CD14-positive monocyte (primary cell): Measurements from ENCODE around the gene MDGA2. TPM values are rescaled to one million over a fixed set of nuclear protein-coding genes. Genes with fewer than 3 reads are reported as not detected.

ENCODE experiments used
- DNase-seq, 3 donors: peaks; one replicate each; pipeline ENCODE4 v3.0.0-alpha.2; 2011 to 2022
- H2AFZ ChIP-seq: 2 replicates; pipeline ENCODE4 v1.6.0; 2012; ENCODE audit warnings: mild to moderate bottlenecking, low read depth, low read length, inconsistent platforms; ENCODE audit not compliant: insufficient read depth, poor library complexity, severe bottlenecking
- H3K27ac ChIP-seq, 2 donors: 1 replicate in 1 of 2; 2 replicates in 1 of 2; pipeline ENCODE4 v1.5.1; 2012 to 2013; ENCODE audit warnings: low read length in 2 of 2, control low read depth in 1 of 2, inconsistent platforms in 1 of 2, low read depth in 1 of 2, mild to moderate bottlenecking in 1 of 2
- H3K27me3 ChIP-seq, 2 donors: one replicate each; pipeline versions ENCODE4 v1.6.0 to v1.6.1; 2011 to 2013; ENCODE audit warnings: low read length in 2 of 2; ENCODE audit not compliant: control insufficient read depth in 2 of 2, insufficient read depth in 2 of 2
- H3K36me3 ChIP-seq, 2 donors: replicated peaks in 1 of 2; 1 replicate in 1 of 2; 2 replicates in 1 of 2; pipeline versions ENCODE4 v1.5.1 to v1.6.1; 2012 to 2013; ENCODE audit warnings: low read length in 2 of 2, control low read depth in 1 of 2, inconsistent platforms in 1 of 2, mild to moderate bottlenecking in 1 of 2; ENCODE audit not compliant: insufficient read depth in 2 of 2, control insufficient read depth in 1 of 2
- H3K4me1 ChIP-seq, 2 donors: 1 replicate in 1 of 2; 2 replicates in 1 of 2; pipeline versions ENCODE4 v1.5.1 to v1.6.1; 2012 to 2013; ENCODE audit warnings: low read length in 2 of 2, control low read depth in 1 of 2, inconsistent platforms in 1 of 2, mild to moderate bottlenecking in 1 of 2, moderate library complexity in 1 of 2; ENCODE audit not compliant: insufficient read depth in 2 of 2, control insufficient read depth in 1 of 2
- H3K4me2 ChIP-seq: replicated peaks from 2 replicates; pipeline ENCODE3; 2012; ENCODE audit warnings: low read length, moderate library complexity, mild to moderate bottlenecking; ENCODE audit not compliant: poor library complexity, severe bottlenecking; ENCODE audit errors: extremely low read depth
- H3K4me3 ChIP-seq, 3 experiments: fragments of 200-600 bp in 1 of 3; sonication (generic) in 1 of 3; replicated peaks in 1 of 3; 1 replicate in 2 of 3; 2 replicates in 1 of 3; pipeline ENCODE4 v1.5.1; 2011 to 2013; ENCODE audit warnings: low read length in 3 of 3, mild to moderate bottlenecking in 3 of 3, control low read depth in 2 of 3, low read depth in 2 of 3, inconsistent platforms in 1 of 3, moderate library complexity in 1 of 3
- H3K79me2 ChIP-seq: 2 replicates; pipeline ENCODE4 v1.6.0; 2012; ENCODE audit warnings: mild to moderate bottlenecking, control low read depth, inconsistent platforms, low read length, moderate library complexity; ENCODE audit not compliant: insufficient read depth
- H3K9ac ChIP-seq: 2 replicates; pipeline ENCODE4 v1.6.0; 2017; ENCODE audit warnings: low read length, mild to moderate bottlenecking; ENCODE audit not compliant: insufficient read depth, poor library complexity, severe bottlenecking
- H3K9me3 ChIP-seq, 2 donors: replicated peaks in 1 of 2; 1 replicate in 1 of 2; 2 replicates in 1 of 2; pipeline versions ENCODE4 v1.5.1 to v1.6.1; 2012 to 2013; ENCODE audit warnings: low read length in 2 of 2, control low read depth in 1 of 2; ENCODE audit not compliant: control insufficient read depth in 1 of 2, insufficient read depth in 1 of 2
- H4K20me1 ChIP-seq: 2 replicates; pipeline ENCODE4 v1.6.0; 2012; ENCODE audit warnings: mild to moderate bottlenecking, low read length, control low read depth, moderate library complexity; ENCODE audit not compliant: insufficient read depth
- H3K27ac Mint-ChIP-seq, 7 donors: one replicate each; pipeline ENCODE4 v1.8.0; 2020; ENCODE audit warnings: mild to moderate bottlenecking in 7 of 7, mixed read lengths in 7 of 7, moderate library complexity in 6 of 7, inconsistent platforms in 2 of 7
- H3K27me3 Mint-ChIP-seq, 3 donors: one replicate each; pipeline ENCODE4 v1.8.0; 2021 to 2022; ENCODE audit warnings: low read depth in 3 of 3, mild to moderate bottlenecking in 3 of 3, mixed read lengths in 3 of 3, moderate library complexity in 3 of 3, inconsistent platforms in 1 of 3
- H3K36me3 Mint-ChIP-seq, 2 donors: one replicate each; pipeline ENCODE4 v1.8.0; 2020; ENCODE audit warnings: mixed read lengths in 2 of 2, inconsistent platforms in 1 of 2, mild to moderate bottlenecking in 1 of 2
- H3K4me1 Mint-ChIP-seq: one replicate; pipeline ENCODE4 v1.8.0; 2020; ENCODE audit warnings: mild to moderate bottlenecking, mixed read lengths
- H3K4me3 Mint-ChIP-seq, 2 donors: one replicate each; pipeline ENCODE4 v1.8.0; 2020; ENCODE audit warnings: mild to moderate bottlenecking in 2 of 2, mixed read lengths in 2 of 2, moderate library complexity in 1 of 2
- H3K9me3 Mint-ChIP-seq, 7 donors: one replicate each; pipeline ENCODE4 v1.8.0; 2020 to 2022; ENCODE audit warnings: mixed read lengths in 7 of 7, mild to moderate bottlenecking in 6 of 7, moderate library complexity in 6 of 7, inconsistent platforms in 2 of 7
- CTCF ChIP-seq: fragments of 200-600 bp; IDR thresholded peaks from one replicate; pipeline ENCODE4 v1.8.0; 2022; ENCODE audit warnings: antibody characterized with exemption, mild to moderate bottlenecking
- WGBS: methylation state at CpG from one replicate; pipeline ENCODE4 v1.1.5; 2013; ENCODE audit warnings: missing lambda C conversion rate; ENCODE audit not compliant: insufficient coverage; 5-methylcytosine and 5-hydroxymethylcytosine counted together
- intact Hi-C, 2 donors: fragments of 100-400 bp; cut with micrococcal nuclease; formaldehyde crosslinking; loops; one replicate each; pipeline versions ENCODE4 v1.15.0 to v1.15.1; 2023
- polyA plus RNA-seq, 3 donors: library from polyadenylated mRNA; depleted of rRNA in 1 of 3; unstranded in 2 of 3; stranded (reverse) in 1 of 3; fragments of 300-500 nt in 2 of 3; fragments of >200 nt in 1 of 3; fragmentation: Illumina TruSeq in 2 of 3; gene quantifications; 1 replicate in 2 of 3; 2 replicates in 1 of 3; pipeline ENCODE4 v1.2.3, GENCODE V29; 2012 to 2021

The MDGA2 gene
- polyA plus RNA-seq, 3 donors, result not detected

GRCh38 chr14:47720281-47720680 lies 44.9 kb upstream of the MDGA2 start:
- H3K27me3 ChIP-seq, result no peaks in the 10 kb centered on the region
- no peaks in the 10 kb centered on the region for H3K4me1 ChIP-seq
- 92% methylated on average over 2 of the region's 4 CpGs for WGBS
- no peaks in the 10 kb centered on the region for H3K36me3 Mint-ChIP-seq
- H3K27me3 Mint-ChIP-seq, result peaks cover 1 to 5% (median 2%) of the 10 kb centered on the region in 3 donors
- H2AFZ ChIP-seq, result no peak overlapping the region
- no peak overlapping the region for H3K27ac Mint-ChIP-seq
- H3K36me3 ChIP-seq, result no peaks in the 10 kb centered on the region
- H3K4me3 ChIP-seq, result no peak overlapping the region
- no peak overlapping the region for H3K9ac ChIP-seq
- no peaks in the 10 kb centered on the region for H3K79me2 ChIP-seq
- DNase-seq, result no peak
- intact Hi-C loops, result no loop called here
- H3K27ac ChIP-seq, result no peak overlapping the region
- no peak overlapping the region for H3K4me3 Mint-ChIP-seq
- H3K4me2 ChIP-seq, result no peak overlapping the region
- no peaks in the 10 kb centered on the region for H4K20me1 ChIP-seq
- no peaks in the 10 kb centered on the region for H3K4me1 Mint-ChIP-seq
- peaks cover 0 to 12% (median 0%) of the 10 kb centered on the region in 7 donors for H3K9me3 Mint-ChIP-seq
- peaks cover 3 to 5% of the 10 kb centered on the region in 2 donors for H3K9me3 ChIP-seq
- TF ChIP-seq CTCF, result no peak

GRCh38 chr14:47715330-47715729 lies 39.9 kb upstream of the MDGA2 start:
- TF ChIP-seq CTCF, result no peak
- DNase-seq, result no peak
- Histone ChIP-seq H3K4me3 (no peak overlapping the region), H3K36me3 (no peaks in the 10 kb centered on the region), H3K4me1 (no peaks in the 10 kb centered on the region), H4K20me1 (no peaks in the 10 kb centered on the region), H3K9me3 (peaks cover 3 to 5% of the 10 kb centered on the region in 2 donors), H2AFZ (no peak overlapping the region), H3K4me2 (no peak overlapping the region), H3K27me3 (no peaks in the 10 kb centered on the region), H3K9ac (no peak overlapping the region), H3K79me2 (no peaks in the 10 kb centered on the region), H3K27ac (no peak overlapping the region)
- Mint-ChIP-seq H3K4me3 (no peak overlapping the region), H3K4me1 (no peaks in the 10 kb centered on the region), H3K36me3 (no peaks in the 10 kb centered on the region), H3K27ac (no peak overlapping the region), H3K27me3 (peaks cover 0 to 2% (median 0%) of the 10 kb centered on the region in 3 donors), H3K9me3 (peaks cover 0 to 9% (median 0%) of the 10 kb centered on the region in 7 donors)
- intact Hi-C loops, result no loop called here
- WGBS, result no CpG with 5 or more reads among the region's 3 CpGs
